CD4-positive, CD25-positive, alpha-beta regulatory T cell (primary cell): Measurements from ENCODE around the gene CCDC86. TPM values are rescaled to one million over a fixed set of nuclear protein-coding genes. Genes with fewer than 3 reads are reported as not detected.
A peak's percentile ranks its signal among the peaks of the same experiment; 100 is the strongest.

Source experiments
- ATAC-seq, 2 donors: fragments of 150-1000 bp; cut with Tn5 transposase; one replicate each; pipeline ENCODE4 v1.10.0; 2021; ENCODE audit warnings: low read depth in 2 of 2, moderate number of reproducible peaks in 2 of 2, moderate library complexity in 1 of 2
- DNase-seq, 3 donors: peaks; one replicate each; pipeline versions ENCODE4 v3.0.0 to v3.0.0-alpha.2; 2012 to 2022; ENCODE audit warnings: mixed read lengths in 1 of 3
- H3K27ac ChIP-seq: one replicate; pipeline ENCODE4 v1.7.0; 2013; ENCODE audit warnings: mild to moderate bottlenecking, low read length; ENCODE audit not compliant: insufficient read depth, poor library complexity, severe bottlenecking
- H3K27me3 ChIP-seq: one replicate; pipeline ENCODE4 v1.7.0; 2013; ENCODE audit warnings: low read length; ENCODE audit not compliant: control insufficient read depth, insufficient read depth
- H3K36me3 ChIP-seq: one replicate; pipeline ENCODE4 v1.7.0; 2013; ENCODE audit warnings: mild to moderate bottlenecking, low read length, moderate library complexity; ENCODE audit not compliant: control insufficient read depth, insufficient read depth
- H3K4me1 ChIP-seq: 2 replicates; pipeline ENCODE4 v1.7.0; 2013; ENCODE audit warnings: mild to moderate bottlenecking, low read length; ENCODE audit not compliant: insufficient read depth, control insufficient read depth, poor library complexity, severe bottlenecking
- H3K4me3 ChIP-seq: one replicate; pipeline ENCODE4 v1.7.0; 2013; ENCODE audit warnings: low read depth, mild to moderate bottlenecking, low read length, moderate library complexity
- H3K9me3 ChIP-seq, 2 experiments: 1 replicate in 1 of 2; 2 replicates in 1 of 2; pipeline ENCODE4 v1.7.0; 2013; ENCODE audit warnings: low read length in 2 of 2, mild to moderate bottlenecking in 1 of 2, moderate library complexity in 1 of 2; ENCODE audit not compliant: control insufficient read depth in 2 of 2
- H3K27ac Mint-ChIP-seq, 3 donors: one replicate each; pipeline ENCODE4 v1.8.0; 2020 to 2022; ENCODE audit warnings: mild to moderate bottlenecking in 3 of 3, mixed read lengths in 3 of 3, moderate library complexity in 2 of 3
- H3K27me3 Mint-ChIP-seq: one replicate; pipeline ENCODE4 v1.8.0; 2022; ENCODE audit warnings: mild to moderate bottlenecking, mixed read lengths
- H3K36me3 Mint-ChIP-seq: one replicate; pipeline ENCODE4 v1.8.0; 2020; ENCODE audit warnings: mixed read lengths
- H3K4me1 Mint-ChIP-seq, 4 donors: one replicate each; pipeline ENCODE4 v1.8.0; 2020 to 2022; ENCODE audit warnings: mixed read lengths in 4 of 4, mild to moderate bottlenecking in 1 of 4
- H3K4me3 Mint-ChIP-seq, 4 donors: one replicate each; pipeline ENCODE4 v1.8.0; 2020 to 2022; ENCODE audit warnings: mild to moderate bottlenecking in 4 of 4, mixed read lengths in 4 of 4, moderate library complexity in 3 of 4
- H3K9me3 Mint-ChIP-seq, 7 donors: one replicate each; pipeline ENCODE4 v1.8.0; 2020 to 2022; ENCODE audit warnings: mixed read lengths in 7 of 7, mild to moderate bottlenecking in 3 of 7, moderate library complexity in 2 of 7
- polyA plus RNA-seq, 4 donors: library from polyadenylated mRNA; unstranded; fragments of 300-500 nt; fragmentation: Illumina TruSeq; gene quantifications; one replicate each; pipeline ENCODE4 v1.2.3, GENCODE V29; 2021
- total RNA-seq: library from RNA; stranded (reverse); gene quantifications from one replicate; pipeline ENCODE4 v1.2.3, GENCODE V29; 2022

CCDC86 gene
- total and polyA plus RNA-seq, 5 donors from 2014 or later: 7.0 to 12.8 (median 8.8) TPM

- DNase-seq (no peak), ATAC-seq (no peak)
- Histone ChIP-seq H3K4me1 (no peaks in the 10 kb centered on the region), H3K36me3 (peaks cover 21% of the 10 kb centered on the region), H3K4me3 (no peak overlapping the region), H3K27ac (no peak overlapping the region), H3K9me3 (no peaks in the 10 kb centered on the region), H3K27me3 (no peaks in the 10 kb centered on the region)
- Mint-ChIP-seq H3K4me1 (peaks cover 0 to 11% (median 5%) of the 10 kb centered on the region in 4 donors), H3K9me3 (no peaks in the 10 kb centered on the region), H3K36me3 (peaks cover 52% of the 10 kb centered on the region), H3K4me3 (no peak overlapping the region), H3K27ac (peak overlapping the region in 2 of 3 donors; percentile 78 to 79), H3K27me3 (no peaks in the 10 kb centered on the region)
Measured at GRCh38 chr11:60880643-60881282, 38.9 kb downstream of the CCDC86 start.

GRCh38 chr11:60887556-60887955, 45.6 kb downstream of the CCDC86 start:
- H3K36me3 Mint-ChIP-seq: peaks cover 45% of the 10 kb centered on the region
- peaks cover 21% of the 10 kb centered on the region for H3K36me3 ChIP-seq
- DNase-seq (peak in 1 of 3 donors; percentile 66), ATAC-seq (peak in 1 of 2 donors; percentile 52)
- no peak overlapping the region for H3K27ac ChIP-seq
- H3K27me3 ChIP-seq: no peaks in the 10 kb centered on the region
- no peaks in the 10 kb centered on the region for H3K4me1 ChIP-seq
- no peaks in the 10 kb centered on the region for H3K27me3 Mint-ChIP-seq
- H3K27ac Mint-ChIP-seq: peak overlapping the region in 2 of 3 donors; percentile 23 to 53
- H3K4me1 Mint-ChIP-seq: peaks cover 0 to 11% (median 9%) of the 10 kb centered on the region in 4 donors
- no peaks in the 10 kb centered on the region for H3K9me3 Mint-ChIP-seq
- no peak overlapping the region for H3K4me3 Mint-ChIP-seq
- no peaks in the 10 kb centered on the region for H3K9me3 ChIP-seq
- H3K4me3 ChIP-seq: no peak overlapping the region

- Mint-ChIP-seq H3K36me3 (peaks cover 36% of the 10 kb centered on the region), H3K4me1 (peaks cover 0 to 11% (median 6%) of the 10 kb centered on the region in 4 donors), H3K27me3 (no peaks in the 10 kb centered on the region), H3K27ac (peak overlapping the region in 1 of 3 donors; percentile 43), H3K9me3 (no peaks in the 10 kb centered on the region), H3K4me3 (no peak overlapping the region)
- Histone ChIP-seq H3K36me3 (peaks cover 41% of the 10 kb centered on the region), H3K4me1 (no peaks in the 10 kb centered on the region), H3K27ac (no peak overlapping the region), H3K9me3 (no peaks in the 10 kb centered on the region), H3K4me3 (no peak overlapping the region), H3K27me3 (no peaks in the 10 kb centered on the region)
- DNase-seq (no peak), ATAC-seq (no peak)
Measured at GRCh38 chr11:60889869-60890311, 48.0 kb downstream of the CCDC86 start.

GRCh38 chr11:60890696-60891095, 48.8 kb downstream of the CCDC86 start:
- Histone ChIP-seq H3K4me1 (no peaks in the 10 kb centered on the region), H3K4me3 (no peak overlapping the region), H3K36me3 (peaks cover 49% of the 10 kb centered on the region), H3K27me3 (no peaks in the 10 kb centered on the region), H3K27ac (no peak overlapping the region), H3K9me3 (no peaks in the 10 kb centered on the region)
- ATAC-seq (no peak), DNase-seq (no peak)
- H3K27ac Mint-ChIP-seq: no peak overlapping the region
- peaks cover 38% of the 10 kb centered on the region for H3K36me3 Mint-ChIP-seq
- no peak overlapping the region for H3K4me3 Mint-ChIP-seq
- peaks cover 0 to 13% (median 4%) of the 10 kb centered on the region in 4 donors for H3K4me1 Mint-ChIP-seq
- no peaks in the 10 kb centered on the region for H3K9me3 Mint-ChIP-seq
- no peaks in the 10 kb centered on the region for H3K27me3 Mint-ChIP-seq

- ATAC-seq: no peak
- Mint-ChIP-seq H3K4me1 (peaks cover 0 to 13% (median 4%) of the 10 kb centered on the region in 4 donors), H3K27me3 (no peaks in the 10 kb centered on the region), H3K27ac (no peak overlapping the region), H3K36me3 (peaks cover 42% of the 10 kb centered on the region), H3K9me3 (no peaks in the 10 kb centered on the region), H3K4me3 (no peak overlapping the region)
- Histone ChIP-seq H3K27me3 (no peaks in the 10 kb centered on the region), H3K9me3 (no peaks in the 10 kb centered on the region), H3K4me3 (no peak overlapping the region), H3K27ac (no peak overlapping the region), H3K36me3 (peaks cover 54% of the 10 kb centered on the region), H3K4me1 (no peaks in the 10 kb centered on the region)
- DNase-seq: no peak
Measured at GRCh38 chr11:60891103-60891741, 49.3 kb downstream of the CCDC86 start.

- no peaks in the 10 kb centered on the region for H3K9me3 ChIP-seq
- Mint-ChIP-seq H3K36me3 (peaks cover 50% of the 10 kb centered on the region), H3K9me3 (no peaks in the 10 kb centered on the region), H3K27me3 (no peaks in the 10 kb centered on the region), H3K4me3 (no peak overlapping the region), H3K4me1 (peaks cover 0 to 10% (median 3%) of the 10 kb centered on the region in 4 donors), H3K27ac (no peak overlapping the region)
- DNase-seq: no peak
- no peak overlapping the region for H3K27ac ChIP-seq
- no peak overlapping the region for H3K4me3 ChIP-seq
- H3K27me3 ChIP-seq: no peaks in the 10 kb centered on the region
- H3K4me1 ChIP-seq: no peaks in the 10 kb centered on the region
- no peak for ATAC-seq
- H3K36me3 ChIP-seq: peaks cover 83% of the 10 kb centered on the region
Measured at GRCh38 chr11:60895687-60896086, 53.8 kb downstream of the CCDC86 start.

- H3K4me3 Mint-ChIP-seq: no peak overlapping the region
- Histone ChIP-seq H3K27me3 (no peaks in the 10 kb centered on the region), H3K27ac (no peak overlapping the region), H3K4me3 (no peak overlapping the region), H3K9me3 (no peaks in the 10 kb centered on the region), H3K4me1 (no peaks in the 10 kb centered on the region), H3K36me3 (peaks cover 90% of the 10 kb centered on the region)
- ATAC-seq (no peak), DNase-seq (no peak)
- peak overlapping the region in 1 of 3 donors; percentile 74 for H3K27ac Mint-ChIP-seq
- peaks cover 2 to 10% (median 6%) of the 10 kb centered on the region in 4 donors for H3K4me1 Mint-ChIP-seq
- H3K9me3 Mint-ChIP-seq: no peaks in the 10 kb centered on the region
- no peaks in the 10 kb centered on the region for H3K27me3 Mint-ChIP-seq
- peaks cover 56% of the 10 kb centered on the region for H3K36me3 Mint-ChIP-seq
Measured at GRCh38 chr11:60897496-60897895, 55.6 kb downstream of the CCDC86 start.
